ENCODE results near the gene MYCBP2. TPM values are rescaled to one million over a fixed set of nuclear protein-coding genes. Genes with fewer than 3 reads are reported as not detected.

Gene MYCBP2
- total RNA-seq, 1 donor, result 155 TPM

- no peaks in the 10 kb centered on the region for H3K9me3 ChIP-seq (ENCODE audit: low read depth, low read length)
- no peak overlapping the region for H3K27ac ChIP-seq (ENCODE audit: low read depth, low read length)
- peaks cover 21% of the 10 kb centered on the region for H3K4me1 ChIP-seq (ENCODE audit: insufficient read depth, low read length)
- peaks cover 9% of the 10 kb centered on the region for H4K20me1 ChIP-seq (ENCODE audit: insufficient read depth, low read length)
- no peak overlapping the region for H3K4me3 ChIP-seq (ENCODE audit: insufficient read depth, low read length)
- TF ChIP-seq CTCF (IDR thresholded peaks at IDR 0.05; ENCODE audit: extremely low read depth, low read depth, low read length), result no peak
- H3K36me3 ChIP-seq (ENCODE audit: insufficient read depth, low read length), result peaks cover 18% of the 10 kb centered on the region
- H2AFZ ChIP-seq (ENCODE audit: low read length), result no peak overlapping the region
- no peak overlapping the region for H3K4me2 ChIP-seq (ENCODE audit: insufficient read depth, low read length)
- H3K79me2 ChIP-seq (ENCODE audit: insufficient read depth, low read length), result no peaks in the 10 kb centered on the region
- no peaks in the 10 kb centered on the region for H3K27me3 ChIP-seq (ENCODE audit: insufficient read depth, low read length)
- peak; percentile 1 for DNase-seq (ENCODE audit: insufficient read length, low spot score, missing footprints)
These were observed 187.6 kb downstream of the MYCBP2 start for GRCh38 chr13:77139306-77139705.

GRCh38 chr13:77138813-77139212, 188.1 kb downstream of the MYCBP2 start:
- Histone ChIP-seq H3K4me2 (ENCODE audit: insufficient read depth, low read length) (no peak overlapping the region), H3K27ac (ENCODE audit: low read depth, low read length) (no peak overlapping the region), H3K4me3 (ENCODE audit: insufficient read depth, low read length) (no peak overlapping the region), H2AFZ (ENCODE audit: low read length) (no peak overlapping the region), H4K20me1 (ENCODE audit: insufficient read depth, low read length) (peaks cover 9% of the 10 kb centered on the region), H3K4me1 (ENCODE audit: insufficient read depth, low read length) (peaks cover 21% of the 10 kb centered on the region), H3K79me2 (ENCODE audit: insufficient read depth, low read length) (no peaks in the 10 kb centered on the region), H3K36me3 (ENCODE audit: insufficient read depth, low read length) (peaks cover 17% of the 10 kb centered on the region), H3K27me3 (ENCODE audit: insufficient read depth, low read length) (no peaks in the 10 kb centered on the region), H3K9me3 (ENCODE audit: low read depth, low read length) (no peaks in the 10 kb centered on the region)
- no peak for TF ChIP-seq CTCF (IDR thresholded peaks at IDR 0.05; ENCODE audit: extremely low read depth, low read depth, low read length)
- DNase-seq (ENCODE audit: insufficient read length, low spot score, missing footprints), result no peak

GRCh38 chr13:77136902-77137420, 189.9 kb downstream of the MYCBP2 start:
- no peak for TF ChIP-seq CTCF (IDR thresholded peaks at IDR 0.05; ENCODE audit: extremely low read depth, low read depth, low read length)
- H3K4me2 ChIP-seq (ENCODE audit: insufficient read depth, low read length), result peak overlapping the region; percentile 48
- peak; percentile 22 for DNase-seq (ENCODE audit: insufficient read length, low spot score, missing footprints)

GRCh38 chr13:77124423-77124822, 202.5 kb downstream of the MYCBP2 start:
- DNase-seq (ENCODE audit: insufficient read length, low spot score, missing footprints), result no peak
- H4K20me1 ChIP-seq (ENCODE audit: insufficient read depth, low read length), result no peaks in the 10 kb centered on the region
- no peak overlapping the region for H3K4me2 ChIP-seq (ENCODE audit: insufficient read depth, low read length)
- no peaks in the 10 kb centered on the region for H3K27me3 ChIP-seq (ENCODE audit: insufficient read depth, low read length)
- no peaks in the 10 kb centered on the region for H3K4me1 ChIP-seq (ENCODE audit: insufficient read depth, low read length)
- H3K4me3 ChIP-seq (ENCODE audit: insufficient read depth, low read length), result no peak overlapping the region
- no peak for TF ChIP-seq CTCF (IDR thresholded peaks at IDR 0.05; ENCODE audit: extremely low read depth, low read depth, low read length)
- no peak overlapping the region for H2AFZ ChIP-seq (ENCODE audit: low read length)
- no peaks in the 10 kb centered on the region for H3K79me2 ChIP-seq (ENCODE audit: insufficient read depth, low read length)
- H3K9me3 ChIP-seq (ENCODE audit: low read depth, low read length), result no peaks in the 10 kb centered on the region
- no peak overlapping the region for H3K27ac ChIP-seq (ENCODE audit: low read depth, low read length)
- peaks cover 3% of the 10 kb centered on the region for H3K36me3 ChIP-seq (ENCODE audit: insufficient read depth, low read length)

More at GRCh38 chr13:77136902-77137420, 189.9 kb downstream of the MYCBP2 start:
- Histone ChIP-seq H3K36me3 (ENCODE audit: insufficient read depth, low read length) (peaks cover 14% of the 10 kb centered on the region), H4K20me1 (ENCODE audit: insufficient read depth, low read length) (peaks cover 9% of the 10 kb centered on the region), H3K27me3 (ENCODE audit: insufficient read depth, low read length) (no peaks in the 10 kb centered on the region), H3K4me1 (ENCODE audit: insufficient read depth, low read length) (peaks cover 21% of the 10 kb centered on the region), H3K79me2 (ENCODE audit: insufficient read depth, low read length) (no peaks in the 10 kb centered on the region), H3K4me3 (ENCODE audit: insufficient read depth, low read length) (no peak overlapping the region), H2AFZ (ENCODE audit: low read length) (no peak overlapping the region), H3K27ac (ENCODE audit: low read depth, low read length) (no peak overlapping the region), H3K9me3 (ENCODE audit: low read depth, low read length) (no peaks in the 10 kb centered on the region)

Measured in osteoblast (primary cell).